AG04450 (cell line): Measurements from ENCODE around the gene EVC. TPM values are rescaled to one million over a fixed set of nuclear protein-coding genes. Genes with fewer than 3 reads are reported as not detected.

ENCODE experiments used
- CTCF ChIA-PET: fragments of 300-600, 350-600 bp; formaldehyde crosslinking; extraction: SDS; loops from one replicate; lab custom pipeline; 2022; ENCODE audit warnings: antibody characterized with exemption, inconsistent platforms; lab: Charles Lee
- POLR2A ChIA-PET: fragments of 350-600 bp; formaldehyde crosslinking; extraction: SDS; loops from one replicate; lab custom pipeline; 2021; ENCODE audit warnings: antibody characterized with exemption, inconsistent platforms; lab: Yijun Ruan, JAX
- DNase-seq: peaks from one replicate; pipeline ENCODE4 v3.0.0-alpha.2; 2011; ENCODE audit warnings: low read depth, low spot score
- H3K27ac ChIP-seq: one replicate; pipeline ENCODE4 v1.5.1; 2012; ENCODE audit warnings: low read depth, low read length, control low read depth
- H3K27me3 ChIP-seq: one replicate; pipeline ENCODE4 v1.6.0; 2012; ENCODE audit warnings: low read length; ENCODE audit not compliant: control insufficient read depth, insufficient read depth
- H3K4me3 ChIP-seq: 2 replicates; pipeline ENCODE4 v1.5.1; 2011; ENCODE audit warnings: mild to moderate bottlenecking, low read depth, low read length, control low read depth
- H3K9me3 ChIP-seq: 2 replicates; pipeline ENCODE4 v1.5.1; 2012; ENCODE audit warnings: low read length; ENCODE audit not compliant: control insufficient read depth, insufficient read depth
- polyA plus RNA-seq: library from polyadenylated mRNA; depleted of rRNA; stranded (reverse); fragments of >200 nt; gene quantifications from 2 replicates; pipeline ENCODE4 v1.2.3, GENCODE V29; 2011
- TF ChIP-seq, protein P1 (sequence below): IDR thresholded peaks from 2 replicates; pipeline ENCODE4 v1.5.1; 2011; ENCODE audit warnings: low read depth, low read length, control low read depth, inconsistent platforms

EVC gene
- polyA plus RNA-seq, 1 experiment: 11.5 TPM

DNA sequence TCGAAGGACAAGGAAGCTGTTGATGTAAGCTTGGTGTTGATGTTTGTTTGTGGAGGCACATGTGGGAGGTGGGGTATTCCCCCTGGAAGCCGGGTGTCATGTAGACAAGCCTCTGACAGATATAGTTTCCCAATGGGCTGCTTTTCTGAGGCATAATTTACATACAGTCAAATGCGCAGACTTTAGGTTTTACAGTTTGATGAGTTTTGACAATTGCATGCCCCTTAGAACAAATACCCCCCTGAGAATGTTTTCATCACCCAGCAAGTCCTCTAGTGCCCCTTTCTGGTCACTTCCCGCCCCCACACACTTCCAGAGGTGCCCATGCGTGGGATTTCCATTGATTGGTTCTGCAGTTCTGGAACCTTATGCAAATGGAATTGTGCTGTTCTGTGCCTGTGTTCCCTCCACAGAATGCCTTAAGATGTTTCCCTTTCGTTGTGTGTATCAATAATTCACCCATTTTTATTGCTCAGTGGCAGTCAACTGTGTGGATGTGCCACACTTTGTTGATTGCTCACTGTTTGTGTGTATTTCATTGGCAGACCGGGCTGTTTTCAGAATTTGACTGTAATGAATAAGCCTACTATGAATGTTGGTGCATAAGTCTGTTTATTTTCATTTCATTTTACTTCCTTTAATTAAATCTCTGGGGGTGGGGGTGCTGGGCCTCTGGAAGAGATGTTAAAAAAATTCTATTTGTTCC is 8.5 kb downstream of the EVC start:
- Histone ChIP-seq H3K9me3 (peaks cover 6% of the 10 kb centered on the region), H3K27ac (no peak overlapping the region), H3K27me3 (no peaks in the 10 kb centered on the region), H3K4me3 (no peak overlapping the region)
- no peak for DNase-seq
- TF ChIP-seq, protein P1, sequence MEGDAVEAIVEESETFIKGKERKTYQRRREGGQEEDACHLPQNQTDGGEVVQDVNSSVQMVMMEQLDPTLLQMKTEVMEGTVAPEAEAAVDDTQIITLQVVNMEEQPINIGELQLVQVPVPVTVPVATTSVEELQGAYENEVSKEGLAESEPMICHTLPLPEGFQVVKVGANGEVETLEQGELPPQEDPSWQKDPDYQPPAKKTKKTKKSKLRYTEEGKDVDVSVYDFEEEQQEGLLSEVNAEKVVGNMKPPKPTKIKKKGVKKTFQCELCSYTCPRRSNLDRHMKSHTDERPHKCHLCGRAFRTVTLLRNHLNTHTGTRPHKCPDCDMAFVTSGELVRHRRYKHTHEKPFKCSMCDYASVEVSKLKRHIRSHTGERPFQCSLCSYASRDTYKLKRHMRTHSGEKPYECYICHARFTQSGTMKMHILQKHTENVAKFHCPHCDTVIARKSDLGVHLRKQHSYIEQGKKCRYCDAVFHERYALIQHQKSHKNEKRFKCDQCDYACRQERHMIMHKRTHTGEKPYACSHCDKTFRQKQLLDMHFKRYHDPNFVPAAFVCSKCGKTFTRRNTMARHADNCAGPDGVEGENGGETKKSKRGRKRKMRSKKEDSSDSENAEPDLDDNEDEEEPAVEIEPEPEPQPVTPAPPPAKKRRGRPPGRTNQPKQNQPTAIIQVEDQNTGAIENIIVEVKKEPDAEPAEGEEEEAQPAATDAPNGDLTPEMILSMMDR: no peak
- ChIA-PET POLR2A (no interaction called here), CTCF (no interaction called here)

DNA sequence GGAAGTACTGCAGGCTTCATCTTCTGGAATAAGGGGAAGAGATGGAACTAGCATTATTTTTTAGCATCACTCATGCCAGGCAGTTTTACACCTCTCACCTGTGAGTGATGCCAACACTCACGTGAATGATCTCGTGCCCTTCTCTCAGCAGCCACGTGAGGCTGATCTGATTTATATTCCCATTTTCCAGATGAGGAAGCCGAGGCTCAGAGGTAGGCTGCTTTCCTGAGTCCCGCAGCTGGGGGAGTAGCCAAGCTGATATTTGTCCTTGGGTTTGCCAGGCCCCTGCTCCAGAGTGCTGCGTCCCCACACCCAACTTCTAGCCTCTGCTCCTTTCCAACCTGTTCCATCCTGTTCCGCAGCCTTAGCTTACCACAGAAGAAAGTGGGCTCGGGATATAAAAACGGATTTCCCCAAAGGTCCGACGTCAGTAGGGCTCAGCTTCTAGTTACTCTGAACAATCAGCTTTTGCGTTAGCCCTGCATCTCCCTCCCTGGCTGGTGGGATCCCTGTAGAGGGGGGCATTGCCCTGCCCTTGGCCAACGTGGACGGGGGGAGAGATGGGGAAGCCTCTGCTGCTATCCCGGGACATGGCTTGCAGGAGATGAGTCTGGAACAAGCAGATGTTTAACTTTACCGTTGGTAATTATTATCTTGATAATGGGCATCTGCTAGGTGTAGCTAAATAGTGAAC is 9.3 kb downstream of the EVC start:
- no peaks in the 10 kb centered on the region for H3K27me3 ChIP-seq
- H3K4me3 ChIP-seq: no peak overlapping the region
- TF ChIP-seq, protein P1: no peak
- ChIA-PET POLR2A (no interaction called here), CTCF (no interaction called here)
- DNase-seq: no peak
- no peak overlapping the region for H3K27ac ChIP-seq
- H3K9me3 ChIP-seq: peaks cover under 1% of the 10 kb centered on the region; the same call in 1 of the 2 replicates

DNA sequence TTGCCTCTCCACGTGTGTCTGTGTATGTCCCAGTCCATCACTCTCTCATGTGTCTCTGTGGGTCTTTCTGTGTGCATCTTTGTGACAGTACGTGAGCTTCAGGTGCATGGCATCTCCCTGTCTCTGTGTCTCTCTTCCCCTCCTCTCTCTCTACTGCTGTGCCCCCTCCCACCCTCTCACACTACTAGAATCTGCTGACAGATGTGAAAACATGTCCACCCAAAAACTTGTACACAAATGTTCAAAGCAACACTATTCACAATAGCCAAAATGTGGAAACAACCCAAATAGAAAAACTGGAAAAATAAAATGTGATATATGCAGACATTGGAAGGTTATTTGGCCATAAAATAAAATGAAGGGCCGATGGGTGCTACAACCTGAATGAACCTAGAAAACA is 10.0 kb downstream of the EVC start:
- no peaks in the 10 kb centered on the region for H3K27me3 ChIP-seq
- no peak for DNase-seq
- H3K27ac ChIP-seq: no peak overlapping the region
- no peaks in the 10 kb centered on the region for H3K9me3 ChIP-seq
- ChIA-PET POLR2A (no interaction called here), CTCF (no interaction called here)
- TF ChIP-seq, protein P1: no peak
- no peak overlapping the region for H3K4me3 ChIP-seq

DNA sequence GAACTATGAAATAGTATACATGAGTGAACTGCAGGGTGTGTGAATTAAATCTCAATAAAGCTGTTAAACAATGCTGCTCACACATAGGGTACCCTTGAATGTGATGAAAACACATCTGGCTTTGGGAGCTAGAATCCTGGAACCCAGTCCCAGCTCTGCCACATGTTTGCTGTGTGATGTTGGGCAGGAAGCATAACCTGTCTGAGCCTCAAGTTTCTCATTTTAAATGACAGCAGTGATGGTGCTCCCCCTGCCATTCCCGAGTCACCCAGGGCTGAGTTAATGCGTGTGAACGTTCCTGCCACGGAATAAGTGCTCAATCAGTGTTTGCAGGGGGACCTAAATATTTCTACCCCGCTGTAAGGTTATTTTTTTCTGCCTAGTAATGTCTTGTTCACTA is 10.9 kb downstream of the EVC start:
- no peak overlapping the region for H3K4me3 ChIP-seq
- POLR2A ChIA-PET: interaction anchor here (0.7 kb wide), 1 partner anchor 25 kb away, joined by 4 read pairs; no protein-coding TSS in a partner anchor
- no peaks in the 10 kb centered on the region for H3K9me3 ChIP-seq
- H3K27me3 ChIP-seq: no peaks in the 10 kb centered on the region
- TF ChIP-seq, protein P1: no peak
- CTCF ChIA-PET: no interaction called here
- H3K27ac ChIP-seq: peak overlapping the region; percentile 52
- DNase-seq: no peak

DNA sequence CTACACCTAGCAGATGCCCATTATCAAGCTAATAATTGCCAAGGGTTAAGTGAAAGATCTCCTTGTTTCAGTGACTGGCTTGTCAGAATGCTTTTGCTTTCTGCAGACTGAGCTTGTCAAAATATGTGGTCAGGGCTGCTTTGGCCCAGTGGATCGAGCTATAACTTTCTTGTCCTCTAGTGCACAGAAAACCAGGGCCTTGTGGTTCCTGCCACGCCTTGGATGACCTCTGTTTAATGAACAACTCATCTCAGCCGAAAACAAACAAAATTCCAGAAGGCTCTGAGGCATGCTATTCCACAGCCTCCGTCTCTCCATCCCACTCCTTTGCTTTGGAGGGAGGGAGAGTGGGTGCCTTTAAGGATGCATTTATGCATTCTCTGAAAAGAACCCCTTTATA is 11.3 kb downstream of the EVC start:
- TF ChIP-seq, protein P1: no peak
- Histone ChIP-seq H3K4me3 (no peak overlapping the region), H3K27me3 (no peaks in the 10 kb centered on the region), H3K27ac (peak overlapping the region; percentile 52), H3K9me3 (no peaks in the 10 kb centered on the region)
- POLR2A ChIA-PET: interaction anchor here (0.6 to 0.7 kb wide), 2 partner anchors 14 to 25 kb away, joined by 3 to 4 read pairs; partner anchors contain the start of gene EVC2
- CTCF ChIA-PET: no interaction called here
- no peak for DNase-seq
